Stomach smooth muscle (tissue), 2 donors: ENCODE measurements around the gene PIGZ.

Experiments used
- H3K27ac ChIP-seq: one replicate; pipeline ENCODE4 v1.7.0; 2013; ENCODE audit warnings: mild to moderate bottlenecking, low read length, inconsistent platforms
- H3K27me3 ChIP-seq, 2 donors: one replicate each; pipeline ENCODE4 v1.7.0; 2013; ENCODE audit warnings: low read length in 2 of 2; ENCODE audit not compliant: insufficient read depth in 2 of 2, control insufficient read depth in 1 of 2
- H3K36me3 ChIP-seq, 2 donors: one replicate each; pipeline ENCODE4 v1.7.0; 2013; ENCODE audit warnings: low read length in 2 of 2; ENCODE audit not compliant: control insufficient read depth in 2 of 2, insufficient read depth in 2 of 2
- H3K4me1 ChIP-seq: one replicate; pipeline ENCODE4 v1.7.0; 2013; ENCODE audit warnings: low read length; ENCODE audit not compliant: control insufficient read depth, insufficient read depth
- H3K4me3 ChIP-seq, 2 donors: one replicate each; pipeline ENCODE4 v1.7.0; 2013; ENCODE audit warnings: low read length in 2 of 2
- H3K9ac ChIP-seq, 2 donors: one replicate each; pipeline ENCODE4 v1.7.0; 2013; ENCODE audit warnings: low read length in 2 of 2, mild to moderate bottlenecking in 1 of 2
- H3K9me3 ChIP-seq, 2 donors: one replicate each; pipeline ENCODE4 v1.7.0; 2013; ENCODE audit warnings: low read length in 2 of 2; ENCODE audit not compliant: control insufficient read depth in 2 of 2
- donor health status: healthy.
- donor health status: Pancreatic carcinoma.

PIGZ gene

GRCh38 chr3:196989721-196990262, 21.2 kb upstream of the PIGZ start:
- H3K27ac ChIP-seq = no peak overlapping the region
- H3K4me1 ChIP-seq = no peaks in the 10 kb centered on the region
- no peaks in the 10 kb centered on the region for H3K9me3 ChIP-seq
- no peak overlapping the region for H3K9ac ChIP-seq
- no peaks in the 10 kb centered on the region for H3K36me3 ChIP-seq
- no peak overlapping the region for H3K4me3 ChIP-seq
- H3K27me3 ChIP-seq = no peaks in the 10 kb centered on the region

- Histone ChIP-seq H3K4me3 (no peak overlapping the region), H3K27ac (no peak overlapping the region), H3K9me3 (no peaks in the 10 kb centered on the region), H3K9ac (no peak overlapping the region), H3K36me3 (no peaks in the 10 kb centered on the region), H3K4me1 (no peaks in the 10 kb centered on the region), H3K27me3 (no peaks in the 10 kb centered on the region)
Measured at GRCh38 chr3:196988241-196989029, 19.8 kb upstream of the PIGZ start.

GRCh38 chr3:196987022-196987421, 18.4 kb upstream of the PIGZ start:
- no peak overlapping the region for H3K4me3 ChIP-seq
- H3K9me3 ChIP-seq = no peaks in the 10 kb centered on the region
- H3K27me3 ChIP-seq = no peaks in the 10 kb centered on the region
- no peak overlapping the region for H3K9ac ChIP-seq
- H3K36me3 ChIP-seq = no peaks in the 10 kb centered on the region
- H3K4me1 ChIP-seq = no peaks in the 10 kb centered on the region
- no peak overlapping the region for H3K27ac ChIP-seq

GRCh38 chr3:196985954-196986885, 17.6 kb upstream of the PIGZ start:
- no peaks in the 10 kb centered on the region for H3K27me3 ChIP-seq
- H3K9ac ChIP-seq = no peak overlapping the region
- H3K9me3 ChIP-seq = no peaks in the 10 kb centered on the region
- no peak overlapping the region for H3K27ac ChIP-seq
- no peaks in the 10 kb centered on the region for H3K36me3 ChIP-seq
- H3K4me3 ChIP-seq = no peak overlapping the region
- no peaks in the 10 kb centered on the region for H3K4me1 ChIP-seq

- Histone ChIP-seq H3K27ac (no peak overlapping the region), H3K27me3 (no peaks in the 10 kb centered on the region), H3K36me3 (no peaks in the 10 kb centered on the region), H3K4me3 (no peak overlapping the region), H3K9me3 (no peaks in the 10 kb centered on the region), H3K4me1 (no peaks in the 10 kb centered on the region), H3K9ac (no peak overlapping the region)
Measured at GRCh38 chr3:196985298-196985697, 16.7 kb upstream of the PIGZ start.

DNA sequence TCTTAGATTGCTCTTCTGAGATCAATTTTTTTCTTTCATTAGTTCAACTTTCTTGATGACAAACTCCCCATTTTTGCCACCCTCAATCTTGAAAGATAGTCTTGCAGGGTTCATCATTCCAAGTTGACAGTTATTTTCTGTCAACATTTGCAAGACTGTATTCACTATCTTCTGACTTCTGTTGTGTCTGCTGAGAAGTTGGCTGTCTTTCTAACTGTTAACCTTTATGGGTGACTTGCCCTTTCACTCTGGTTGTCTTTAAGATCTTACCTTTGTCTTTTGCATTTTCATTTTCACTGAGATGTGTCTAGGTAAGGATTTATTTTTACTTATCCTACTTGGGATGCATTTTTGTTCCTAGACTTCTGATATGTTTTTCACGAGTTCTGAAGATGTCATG, 14.6 kb upstream of the PIGZ start:
- no peaks in the 10 kb centered on the region for H3K4me1 ChIP-seq
- H3K27ac ChIP-seq = no peak overlapping the region
- no peak overlapping the region for H3K9ac ChIP-seq

GRCh38 chr3:196981657-196982056, 13.0 kb upstream of the PIGZ start:
- Histone ChIP-seq H3K4me3 (no peak overlapping the region), H3K36me3 (no peaks in the 10 kb centered on the region), H3K27me3 (peaks cover 0 to 3% of the 10 kb centered on the region in 2 donors), H3K4me1 (no peaks in the 10 kb centered on the region), H3K27ac (no peak overlapping the region), H3K9me3 (no peaks in the 10 kb centered on the region), H3K9ac (no peak overlapping the region)

More for the DNA sequence above, 14.6 kb upstream of the PIGZ start:
- Histone ChIP-seq H3K9me3 (no peaks in the 10 kb centered on the region), H3K36me3 (no peaks in the 10 kb centered on the region), H3K27me3 (peaks cover 0 to 2% of the 10 kb centered on the region in 2 donors), H3K4me3 (no peak overlapping the region)

- H3K36me3 ChIP-seq = no peaks in the 10 kb centered on the region
- H3K27me3 ChIP-seq = peaks cover 0 to 3% of the 10 kb centered on the region in 2 donors
- no peaks in the 10 kb centered on the region for H3K9me3 ChIP-seq
- no peaks in the 10 kb centered on the region for H3K4me1 ChIP-seq
- H3K9ac ChIP-seq = no peak overlapping the region
- H3K27ac ChIP-seq = no peak overlapping the region
- no peak overlapping the region for H3K4me3 ChIP-seq
Measured at GRCh38 chr3:196979545-196979944, 10.9 kb upstream of the PIGZ start.

DNA sequence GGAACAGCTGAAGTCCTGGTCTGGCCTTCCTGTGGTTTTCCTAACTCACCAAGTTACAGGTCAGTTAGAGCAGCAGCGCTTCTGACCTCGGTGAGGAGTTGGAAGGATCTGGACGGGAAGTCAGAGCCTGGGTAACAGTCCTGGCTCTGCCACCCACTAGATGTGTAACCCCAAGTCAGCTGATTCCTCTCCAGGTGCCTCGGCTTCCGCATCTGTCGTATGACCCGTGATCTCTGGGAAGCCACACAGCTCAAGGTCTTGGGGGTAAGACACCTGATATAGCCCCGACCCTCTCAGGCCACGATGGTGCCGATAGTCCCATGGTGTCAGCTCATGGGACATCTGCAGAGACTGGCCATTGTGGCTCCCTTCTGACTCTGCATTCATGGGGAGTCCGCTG, 8.3 kb upstream of the PIGZ start:
- Histone ChIP-seq H3K27me3 (peaks cover 0 to 3% of the 10 kb centered on the region in 2 donors), H3K36me3 (no peaks in the 10 kb centered on the region), H3K27ac (no peak overlapping the region), H3K9ac (no peak overlapping the region), H3K4me3 (no peak overlapping the region), H3K4me1 (no peaks in the 10 kb centered on the region), H3K9me3 (no peaks in the 10 kb centered on the region)

GRCh38 chr3:196975349-196975748, 6.7 kb upstream of the PIGZ start:
- H3K4me3 ChIP-seq = no peak overlapping the region
- H3K4me1 ChIP-seq = no peaks in the 10 kb centered on the region
- no peak overlapping the region for H3K9ac ChIP-seq
- no peaks in the 10 kb centered on the region for H3K9me3 ChIP-seq
- H3K27ac ChIP-seq = no peak overlapping the region
- H3K36me3 ChIP-seq = no peaks in the 10 kb centered on the region
- H3K27me3 ChIP-seq = peaks cover 0 to 3% of the 10 kb centered on the region in 2 donors
